ENCODE measurements around the gene IL1RL2.

IL1RL2 gene

DNA sequence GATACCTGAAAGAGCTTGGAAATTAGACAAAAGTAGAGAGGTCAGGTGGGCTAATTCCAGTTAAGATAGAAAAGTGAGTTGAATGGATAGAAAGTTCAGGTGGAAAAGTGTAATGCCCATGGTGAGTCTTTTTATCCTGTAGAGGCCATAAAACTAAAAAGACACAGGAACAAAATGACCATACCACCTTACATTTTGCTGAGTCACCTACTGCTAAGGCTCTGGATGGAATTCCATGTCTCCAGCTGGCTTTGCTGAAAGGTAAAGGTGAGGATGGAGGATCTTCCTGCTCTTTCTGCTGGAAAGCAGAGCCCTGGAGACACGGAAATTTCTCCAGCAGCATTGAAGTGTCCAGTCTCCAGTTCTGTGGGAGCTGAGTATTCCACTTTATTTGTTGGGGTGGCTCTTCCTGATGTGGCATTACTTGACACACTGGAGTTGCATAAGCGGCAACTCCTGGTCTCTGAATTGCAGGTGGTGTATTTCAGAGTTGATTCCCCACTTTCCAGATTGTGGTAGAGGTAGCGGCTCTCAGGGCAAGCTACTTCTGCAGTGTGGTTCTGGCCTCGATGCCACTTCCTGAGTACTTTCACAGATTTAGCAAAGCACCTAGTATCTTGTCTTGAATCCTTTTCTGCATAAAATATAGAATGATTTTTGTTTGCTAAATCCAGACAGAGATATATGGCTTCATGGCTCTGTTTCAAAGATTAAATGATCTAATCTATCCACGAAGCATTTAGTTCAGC, 10.7 kb downstream of the IL1RL2 start:
- DNase-seq: no peak

DNA sequence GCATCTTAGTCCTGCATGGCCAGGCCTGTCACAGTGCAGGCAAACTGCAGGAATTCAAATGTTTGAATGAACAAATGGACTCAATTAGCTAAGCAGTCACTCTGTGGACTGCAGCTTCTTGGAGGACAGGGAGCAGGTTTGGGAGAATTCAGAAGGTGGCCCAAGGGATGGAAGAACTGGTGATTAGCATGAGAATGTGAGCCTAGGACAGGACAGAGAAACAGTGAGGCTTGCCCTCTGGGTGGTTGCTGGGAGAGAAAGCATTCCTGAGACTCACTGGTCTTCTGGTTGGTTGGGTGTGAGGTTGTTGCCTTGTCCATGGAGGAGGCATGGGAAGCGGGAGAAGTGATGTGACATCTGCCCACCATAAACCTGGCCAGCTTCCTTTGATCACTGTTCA, 13.7 kb downstream of the IL1RL2 start:
- DNase-seq: no peak

DNA sequence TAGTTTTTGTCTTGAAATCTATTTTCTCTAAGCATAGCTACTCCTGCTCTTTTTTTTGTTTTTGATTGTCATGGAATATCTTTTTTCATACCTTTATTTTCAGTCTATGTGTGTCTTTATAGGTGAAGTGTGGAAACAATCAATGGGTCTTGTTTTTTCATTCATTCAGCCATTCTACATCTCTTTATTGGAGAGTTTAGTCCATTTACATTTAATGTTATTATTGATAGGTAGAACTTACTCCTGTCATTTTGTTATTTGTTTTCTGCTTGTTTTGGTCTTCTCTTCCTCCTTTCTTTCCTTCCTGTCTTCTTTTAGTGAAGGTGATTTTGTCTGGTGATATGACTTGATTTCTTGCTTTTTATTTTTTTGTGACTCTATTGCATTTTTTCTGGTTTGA, 17.8 kb downstream of the IL1RL2 start:
- DNase-seq: no peak

DNA sequence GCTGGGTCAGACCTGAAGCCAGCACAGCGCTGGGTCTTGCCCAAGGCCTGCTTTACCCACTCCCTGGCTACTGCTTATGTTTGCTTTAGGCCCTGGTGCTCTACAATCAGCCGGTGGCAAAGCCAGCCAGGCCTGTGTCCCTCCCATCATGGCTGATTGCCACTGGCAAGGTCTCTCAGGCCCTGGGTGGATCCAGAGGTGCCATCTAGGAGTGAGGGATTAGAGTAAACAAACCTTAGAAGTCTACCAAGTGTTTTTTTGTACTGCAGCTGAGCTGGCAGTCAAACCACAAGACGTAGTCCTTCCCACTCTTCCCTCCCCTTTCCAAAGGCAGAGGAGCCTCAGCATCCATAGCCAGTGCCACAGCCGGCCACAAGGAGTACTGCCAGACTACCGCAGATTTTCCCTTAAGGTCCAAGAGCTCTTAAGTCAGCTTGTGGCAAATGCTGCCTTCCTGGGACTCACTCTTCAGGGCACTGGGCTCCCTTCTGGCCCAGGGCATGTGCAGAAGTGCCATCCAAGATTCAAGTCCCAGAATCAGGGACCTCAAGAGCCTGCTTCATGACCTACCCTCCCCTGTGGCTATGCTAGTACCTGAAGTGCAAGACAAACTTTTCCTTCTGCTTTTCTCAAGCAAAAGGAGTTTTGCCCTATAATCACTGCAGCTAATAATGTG, 20.0 kb downstream of the IL1RL2 start:
- no peak for DNase-seq

DNA sequence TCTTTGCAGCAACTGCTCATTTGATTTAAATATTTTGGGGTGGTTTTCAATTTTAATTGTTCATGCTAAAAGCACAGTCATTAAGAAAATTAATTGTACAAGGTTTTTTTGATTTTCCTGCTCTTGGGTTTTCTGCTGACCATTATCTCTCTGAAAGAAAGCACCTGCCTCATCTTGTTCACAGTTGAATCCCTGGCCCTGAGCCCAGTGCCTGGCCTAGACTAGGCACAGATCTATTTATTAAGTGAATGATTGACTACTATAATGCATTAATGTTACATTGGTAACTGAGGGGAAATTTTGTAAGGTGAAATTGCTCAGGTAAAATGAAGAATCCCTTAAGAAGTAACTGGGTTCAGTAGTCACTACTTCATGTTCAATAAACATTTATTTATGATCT, 22.0 kb downstream of the IL1RL2 start:
- DNase-seq: no peak

DNA sequence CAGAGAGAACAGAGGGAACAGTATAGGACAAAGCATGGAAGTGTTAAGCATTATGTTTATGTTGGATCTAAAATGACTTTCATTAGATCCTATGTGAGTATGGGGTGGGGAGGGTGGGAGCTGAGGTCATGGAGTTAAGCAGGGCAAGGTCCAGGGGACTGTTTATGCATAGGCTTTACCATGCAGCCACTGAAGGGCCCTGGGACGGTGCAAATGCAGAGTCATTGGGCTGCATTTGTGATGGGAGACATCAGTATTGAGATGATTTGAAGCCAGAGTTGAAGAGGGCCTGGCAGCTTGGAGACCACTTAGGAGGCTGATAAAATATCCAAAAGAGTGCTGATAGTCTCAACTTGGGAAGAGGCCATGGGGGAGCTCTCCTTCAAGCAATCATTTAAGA, 22.7 kb downstream of the IL1RL2 start:
- DNase-seq: no peak

DNA sequence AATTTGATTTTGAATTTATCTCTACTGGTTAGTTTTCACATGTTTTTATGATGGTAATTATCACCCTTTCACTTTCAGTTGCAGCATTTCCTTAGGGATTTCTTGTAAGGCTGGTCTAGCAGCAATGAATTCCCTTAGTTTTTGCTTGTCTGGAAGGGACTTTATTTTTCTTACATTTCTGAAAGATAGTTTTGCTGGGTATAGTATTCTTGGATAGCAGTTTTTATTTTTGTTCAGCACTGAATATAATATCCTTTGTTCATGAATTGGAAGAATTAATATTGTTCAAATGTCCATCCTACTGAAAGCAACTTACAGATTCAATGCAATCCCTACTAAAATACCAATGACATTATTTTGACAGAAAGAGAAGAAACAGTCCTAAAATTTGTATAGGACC, 30.2 kb downstream of the IL1RL2 start:
- DNase-seq: no peak

DNA sequence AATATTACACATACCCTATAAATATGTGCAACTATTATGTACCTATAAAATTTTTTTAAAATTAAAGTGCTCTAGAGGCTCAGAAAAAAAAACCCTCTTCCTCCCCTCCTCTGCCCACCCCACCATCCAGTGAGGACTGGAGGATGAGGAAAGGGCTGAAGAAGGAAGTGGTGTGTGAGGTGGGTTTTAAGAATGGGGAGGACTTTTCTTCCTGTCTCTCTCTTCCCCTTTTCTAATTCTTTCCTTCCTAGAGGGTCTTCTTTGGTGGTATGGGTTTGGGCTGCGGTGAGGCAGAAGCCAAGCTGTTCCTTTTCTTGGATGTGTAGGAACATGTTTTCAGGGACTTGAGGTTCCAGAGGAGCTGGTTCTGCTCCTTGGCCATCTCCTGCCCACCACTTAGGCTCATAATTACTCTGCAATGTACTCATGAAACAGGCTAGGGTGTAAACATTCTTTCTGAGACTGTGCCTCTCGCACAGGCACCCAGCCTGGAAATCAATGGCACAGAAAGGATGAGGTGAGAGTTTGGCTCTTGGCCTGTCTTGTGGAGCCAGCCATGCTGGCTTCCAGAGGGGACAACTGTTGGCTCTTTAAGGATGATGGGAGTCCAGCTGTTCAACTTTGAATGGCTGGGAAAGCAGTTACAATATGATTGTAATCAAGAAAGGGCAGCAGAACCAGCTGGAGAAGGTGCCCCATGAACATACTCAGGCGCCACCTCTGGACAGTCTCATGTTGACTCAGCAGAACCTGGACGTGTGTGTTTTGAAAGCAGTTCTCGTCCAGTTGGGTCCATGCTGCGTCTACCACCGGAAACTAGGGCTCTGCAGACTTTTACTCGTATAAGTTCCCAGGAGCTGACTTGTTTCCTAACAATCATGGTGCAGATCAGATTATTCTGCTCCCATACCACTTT, 38.3 kb downstream of the IL1RL2 start:
- peak; percentile 63 for DNase-seq

DNA sequence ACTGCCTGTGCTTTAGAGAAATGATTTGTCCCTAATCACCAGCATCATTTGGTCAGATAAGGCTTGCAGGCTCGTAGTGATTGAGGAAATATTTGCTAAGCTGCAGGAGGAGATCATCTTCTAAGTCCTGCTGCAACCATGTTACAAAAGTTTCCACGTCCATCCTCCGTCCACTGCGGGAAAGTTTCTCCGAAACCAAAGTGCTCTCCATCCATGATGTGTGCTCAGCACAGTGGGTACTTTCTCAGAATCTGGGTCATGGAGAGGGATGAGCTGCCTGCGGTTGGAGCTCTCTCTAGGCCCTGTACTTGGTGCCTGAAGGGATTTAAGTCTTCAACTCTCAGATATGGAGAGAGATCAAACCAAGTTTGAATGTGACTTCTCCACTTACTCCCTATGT, 39.3 kb downstream of the IL1RL2 start:
- no peak for DNase-seq

DNA sequence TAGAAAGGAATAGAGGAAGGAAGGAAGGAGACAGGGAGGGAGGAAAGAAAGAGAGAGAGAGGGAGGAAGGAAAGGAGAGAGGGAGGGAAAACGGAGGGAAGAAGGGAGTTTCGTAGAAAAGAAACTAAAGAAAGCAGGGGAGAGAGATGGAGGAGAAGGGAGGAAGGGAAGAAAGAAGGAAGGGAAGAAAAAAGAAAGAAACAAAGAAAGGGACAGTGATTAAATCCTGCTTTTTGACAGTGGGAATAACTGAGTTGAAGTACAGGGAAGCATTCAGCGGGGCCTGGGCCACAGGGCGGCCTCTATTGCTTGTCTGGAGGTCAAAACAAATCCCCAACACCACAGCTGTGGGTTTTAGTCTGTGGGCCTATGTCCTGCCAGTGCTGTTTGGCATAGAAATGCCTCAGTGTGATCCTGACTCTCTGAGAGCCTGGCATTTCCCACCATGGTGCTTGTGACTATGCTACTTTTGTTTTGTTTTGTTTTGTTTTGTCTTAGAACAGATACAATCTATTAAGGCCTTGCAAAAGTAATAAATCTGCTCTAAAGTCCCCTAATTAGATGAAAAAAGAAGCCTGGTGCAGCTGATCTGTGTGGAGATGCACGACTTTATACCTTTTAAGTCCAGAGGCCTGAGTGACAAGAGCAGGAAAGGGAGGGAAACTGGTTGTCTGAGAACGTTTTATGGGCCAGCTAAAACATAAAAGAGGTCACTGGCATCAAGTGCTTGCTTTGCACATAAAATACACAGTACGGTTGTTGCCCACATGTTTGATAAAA, 40.0 kb downstream of the IL1RL2 start:
- no peak for DNase-seq

DNA sequence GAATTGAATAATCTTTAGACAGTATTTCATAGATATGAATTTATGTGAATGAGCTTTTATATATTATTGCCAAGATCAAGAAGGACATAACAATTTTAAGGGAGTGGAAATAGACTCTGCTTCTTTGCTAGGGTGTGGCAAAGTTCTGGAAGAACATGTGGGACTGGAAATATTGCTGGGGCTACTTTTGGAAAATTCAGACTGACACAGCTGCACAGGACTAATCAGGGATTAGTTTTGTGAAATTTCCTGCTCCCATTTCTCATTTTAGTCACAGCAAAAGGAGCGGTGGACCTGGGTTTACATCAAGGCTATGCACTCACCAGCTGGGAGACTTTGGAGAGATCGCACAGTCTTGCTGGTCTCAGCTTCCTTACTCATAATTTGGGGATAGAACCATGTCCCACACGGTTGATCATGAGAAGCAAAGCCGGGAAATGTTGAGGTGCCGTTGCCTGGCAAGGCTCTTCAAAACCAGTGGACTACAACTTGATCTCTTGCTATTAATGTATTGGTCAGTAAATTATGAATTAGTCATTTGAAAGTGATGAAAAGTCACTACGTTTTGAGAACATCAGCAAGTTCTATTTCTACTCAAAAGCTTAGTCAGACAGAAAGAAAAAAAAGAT, 42.4 kb downstream of the IL1RL2 start:
- no peak for DNase-seq

DNA sequence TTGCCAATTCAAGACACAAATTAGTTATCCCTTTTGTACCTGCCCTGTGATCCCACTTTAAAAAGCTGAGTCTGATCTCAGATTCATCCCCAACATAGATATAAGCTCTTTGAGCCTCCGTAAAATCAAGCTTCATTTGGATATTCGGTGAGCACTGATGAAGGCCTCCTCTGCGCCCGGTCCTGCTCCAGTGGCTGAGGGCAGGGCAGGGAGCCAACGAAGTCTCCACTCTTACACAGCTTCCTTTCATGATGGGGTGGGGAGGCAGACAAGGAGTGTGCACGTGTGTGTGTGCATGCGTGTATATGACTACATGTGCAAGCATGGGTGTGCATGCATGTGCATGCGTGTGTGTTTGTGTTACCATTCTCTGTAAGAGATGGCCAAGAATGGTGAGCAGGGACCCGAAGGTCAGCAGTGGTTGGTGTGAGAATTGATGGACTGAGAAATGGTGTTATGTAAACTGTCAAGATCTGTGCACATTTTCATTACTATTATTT, 43.6 kb downstream of the IL1RL2 start:
- DNase-seq: no peak

DNA sequence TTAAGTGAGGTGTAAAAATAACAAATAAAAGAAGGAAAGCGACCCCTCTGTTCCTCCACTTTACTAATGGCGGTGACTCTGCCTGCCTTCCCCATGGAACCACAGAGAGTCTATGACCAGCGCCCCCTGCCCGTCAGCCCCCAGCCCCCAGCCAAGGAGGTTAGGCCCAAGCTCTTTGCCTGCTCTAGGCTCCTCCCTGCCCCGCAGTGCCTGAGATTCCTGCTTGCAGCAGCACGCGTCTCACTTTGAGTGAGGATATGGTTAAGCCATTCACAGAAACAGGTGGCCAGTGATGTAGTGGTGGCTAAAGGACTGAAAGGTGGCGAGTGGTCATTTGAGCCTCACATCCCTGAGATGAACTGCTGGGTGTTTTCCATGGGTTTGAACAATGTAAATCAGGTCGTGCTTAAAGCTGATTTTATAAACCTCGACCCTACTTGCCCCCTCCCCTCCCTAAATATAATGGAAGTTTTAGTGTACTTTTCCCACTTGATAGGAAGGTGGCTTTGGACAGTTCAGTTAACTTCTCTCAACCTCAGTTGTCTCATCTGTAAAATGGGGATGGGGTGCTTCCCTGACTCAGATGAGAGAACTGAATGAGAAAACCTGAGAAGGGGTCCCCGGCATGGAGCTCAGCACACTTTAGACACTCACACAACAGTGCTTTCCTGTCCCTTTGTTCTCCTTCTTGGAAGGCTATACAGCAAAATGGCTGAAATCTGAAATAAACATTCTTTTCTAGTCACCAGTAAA, 46.5 kb downstream of the IL1RL2 start:
- no peak for DNase-seq

DNA sequence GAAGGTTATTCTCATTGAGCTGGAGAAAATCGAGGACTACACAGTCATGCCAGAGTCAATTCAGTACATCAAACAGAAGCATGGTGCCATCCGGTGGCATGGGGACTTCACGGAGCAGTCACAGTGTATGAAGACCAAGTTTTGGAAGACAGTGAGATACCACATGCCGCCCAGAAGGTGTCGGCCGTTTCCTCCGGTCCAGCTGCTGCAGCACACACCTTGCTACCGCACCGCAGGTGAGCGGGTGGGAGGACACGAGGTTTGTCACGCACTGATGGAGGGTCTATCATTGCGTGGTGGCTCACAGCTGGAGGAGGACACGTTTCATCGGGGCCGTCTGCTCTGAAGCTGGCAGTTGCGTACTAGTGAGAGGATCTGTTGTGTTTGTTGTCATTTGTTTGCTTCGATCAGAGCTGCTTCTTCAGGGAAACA, 48.2 kb downstream of the IL1RL2 start:
- DNase-seq: peak; percentile 37

DNA sequence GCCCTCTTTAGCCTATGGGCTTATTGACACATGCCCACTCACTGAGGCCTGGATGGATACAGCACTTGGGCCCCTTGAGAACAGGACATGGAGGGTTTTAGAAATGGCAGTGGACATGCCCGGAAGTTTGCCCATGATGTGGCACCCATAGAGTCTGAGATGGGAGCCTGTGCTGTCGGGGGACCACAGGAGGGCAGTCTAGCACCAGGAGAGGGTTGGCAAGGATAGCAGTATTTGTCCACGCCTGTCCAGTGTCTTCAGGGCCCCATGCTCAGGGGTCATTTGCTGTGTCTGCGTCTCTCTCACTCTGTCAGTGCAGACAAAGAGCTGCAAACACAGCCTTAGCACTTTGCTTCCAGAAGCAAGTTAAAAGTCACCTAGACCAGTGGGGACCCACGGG, 48.7 kb downstream of the IL1RL2 start:
- DNase-seq: no peak

DNA sequence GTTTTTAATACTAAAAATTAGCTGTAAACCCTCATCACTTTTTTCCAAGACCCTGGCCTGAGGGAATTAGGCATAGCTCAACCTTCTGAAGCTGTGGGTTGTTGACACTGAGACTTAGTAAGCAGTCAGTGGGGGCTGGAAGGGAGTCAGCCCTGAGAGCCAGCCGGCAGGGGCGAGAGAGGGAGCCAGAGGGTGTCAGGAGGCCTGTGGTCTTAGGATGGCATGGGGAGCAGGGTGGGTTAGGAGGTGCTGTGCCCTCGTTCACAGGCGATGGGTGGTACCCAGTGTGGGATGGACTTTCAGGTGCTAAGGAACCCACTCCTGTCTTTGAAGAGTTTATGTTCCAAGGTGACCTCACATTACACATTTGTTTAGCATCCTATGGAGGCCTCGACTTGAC, 49.3 kb downstream of the IL1RL2 start:
- DNase-seq: no peak

DNA sequence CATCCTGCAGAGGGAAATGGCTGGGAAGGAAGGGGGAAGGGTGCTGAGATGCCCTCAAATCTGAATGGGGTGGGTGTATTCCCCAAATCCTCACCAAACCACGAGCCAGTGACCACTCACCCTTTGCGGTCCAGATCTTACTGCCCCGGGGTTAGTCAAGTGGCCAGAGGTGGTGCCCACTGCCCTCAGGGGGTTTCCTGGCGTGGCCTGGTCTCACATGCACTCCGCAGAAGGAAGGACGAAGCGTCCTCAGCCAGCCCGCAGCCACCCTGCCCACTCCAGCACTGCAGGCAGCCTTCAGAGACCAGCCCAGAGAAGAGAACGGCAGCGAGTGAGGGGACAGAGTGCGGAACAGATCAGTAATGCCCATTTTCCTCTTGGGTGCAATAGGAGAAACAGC, 50.4 kb downstream of the IL1RL2 start:
- DNase-seq: no peak

DNA sequence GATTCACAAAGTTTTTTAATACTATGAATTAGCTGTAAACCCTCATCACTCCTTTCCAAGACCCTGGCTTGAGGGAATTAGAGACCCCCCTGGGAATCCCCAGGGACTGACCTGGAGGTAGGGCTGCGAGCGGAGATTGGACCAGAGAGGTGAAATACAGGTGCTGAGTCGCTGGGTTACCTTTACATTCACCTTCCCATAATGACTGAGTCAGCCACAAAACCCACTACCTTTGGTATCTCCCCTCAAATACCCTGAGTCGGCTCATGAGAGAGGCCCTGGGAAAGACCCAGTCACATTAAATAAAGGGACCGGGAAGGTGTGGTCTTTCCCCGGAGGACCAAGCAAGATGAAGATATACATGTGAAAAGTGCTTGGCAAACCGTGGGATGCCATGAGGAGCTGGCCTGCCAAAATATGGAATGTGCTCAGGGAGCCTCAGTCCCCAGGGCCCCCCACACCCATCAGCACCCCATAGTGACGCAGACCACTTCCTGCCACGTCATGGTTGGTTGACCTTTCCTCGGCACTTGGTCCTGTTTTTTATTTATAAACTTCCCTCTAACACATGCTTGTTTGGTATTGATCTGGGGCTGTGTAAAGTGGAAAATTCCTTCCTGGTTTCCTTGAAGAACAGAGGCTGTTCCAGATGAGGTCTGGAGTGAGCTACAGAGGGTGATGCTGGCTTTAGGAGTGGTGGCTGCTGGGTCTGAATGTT, 51.4 kb downstream of the IL1RL2 start:
- no peak for DNase-seq

DNA sequence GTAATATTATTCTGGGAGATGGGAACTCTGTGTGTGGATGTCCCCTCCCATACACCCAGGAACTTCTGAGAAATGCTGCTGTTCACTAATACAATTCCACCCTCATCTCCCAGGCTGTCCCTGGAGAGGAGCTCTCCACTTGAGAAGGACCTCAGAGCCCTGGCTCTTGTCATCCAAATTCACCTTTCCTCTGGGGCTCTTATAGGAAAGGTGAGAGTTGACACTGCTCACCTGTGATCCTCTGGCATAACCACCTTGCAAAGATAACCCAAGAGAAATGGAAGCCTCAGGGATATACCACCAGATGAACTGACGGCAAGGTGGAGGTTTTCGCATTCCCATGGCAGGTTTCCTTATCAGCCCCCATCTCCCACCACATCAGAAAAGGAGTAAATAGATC, 52.0 kb downstream of the IL1RL2 start:
- DNase-seq: no peak

DNA sequence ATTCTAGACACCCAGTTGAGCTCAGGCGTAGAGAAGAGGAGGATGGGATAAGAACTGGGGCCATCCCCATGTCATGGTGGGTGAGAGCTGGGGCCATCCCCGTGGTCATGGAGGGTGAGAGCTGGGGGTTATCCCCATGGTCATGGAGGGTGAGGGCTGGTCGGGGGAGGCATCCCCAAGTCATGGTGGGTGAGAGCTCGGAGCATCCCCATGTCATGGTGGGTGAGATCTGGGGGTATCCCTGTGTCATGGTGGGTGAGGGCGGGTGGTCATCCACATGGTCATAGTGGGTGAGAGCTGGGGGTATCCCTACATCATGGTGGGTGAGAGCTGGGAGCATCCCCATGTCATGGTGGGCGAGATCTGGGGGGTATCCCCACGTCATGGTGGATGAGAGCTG, 52.5 kb downstream of the IL1RL2 start:
- no peak for DNase-seq
